Cortex of kidney (tissue), 1 donor: ENCODE results near the gene FRMD1.

Experiments used
- DNase-seq: peaks from one replicate; lab custom pipeline; 2025; lab: John Stamatoyannopoulos, UW

FRMD1 gene

DNA sequence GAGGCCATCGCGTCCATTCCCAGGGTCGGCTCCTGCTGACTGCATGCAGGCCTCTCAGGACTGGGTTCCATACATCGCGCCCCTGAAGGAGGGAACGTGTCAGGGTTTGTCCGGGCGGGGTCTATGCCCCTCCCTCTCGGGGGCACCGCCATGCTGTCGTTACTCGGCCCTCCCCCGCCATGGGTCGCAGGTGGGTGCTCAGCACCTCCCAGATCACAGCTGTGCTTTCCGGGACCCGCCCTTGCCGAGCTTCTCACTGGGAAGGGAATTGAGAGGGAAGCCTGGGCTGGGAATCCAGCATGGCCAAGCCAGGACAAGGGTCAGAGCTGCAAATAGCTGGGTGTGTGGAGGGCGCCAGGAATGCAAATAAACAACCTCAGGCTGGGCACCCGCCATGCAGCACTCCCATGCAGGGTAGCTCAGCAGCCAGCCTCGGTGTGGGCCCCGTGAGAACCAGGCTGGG is at the start of gene FRMD1:
Gene FRMD1 (minus strand): TSS at position 270 of the 463 bp plus-strand sequence. CDS start 118 bp downstream, at position 152.
- DNase-seq, result no peak

- no peak for DNase-seq
Measured at GRCh38 chr6:168128006-168128630, 49.1 kb upstream of the FRMD1 start.

- no peak for DNase-seq
Measured at GRCh38 chr6:168127384-168127868, 48.4 kb upstream of the FRMD1 start.

- no peak for DNase-seq
Measured at GRCh38 chr6:168126566-168127383, 47.8 kb upstream of the FRMD1 start.

GRCh38 chr6:168125429-168126001 is 46.5 kb upstream of the FRMD1 start:
- no peak for DNase-seq

- no peak for DNase-seq
Measured at GRCh38 chr6:168124921-168125320, 45.9 kb upstream of the FRMD1 start.

DNA sequence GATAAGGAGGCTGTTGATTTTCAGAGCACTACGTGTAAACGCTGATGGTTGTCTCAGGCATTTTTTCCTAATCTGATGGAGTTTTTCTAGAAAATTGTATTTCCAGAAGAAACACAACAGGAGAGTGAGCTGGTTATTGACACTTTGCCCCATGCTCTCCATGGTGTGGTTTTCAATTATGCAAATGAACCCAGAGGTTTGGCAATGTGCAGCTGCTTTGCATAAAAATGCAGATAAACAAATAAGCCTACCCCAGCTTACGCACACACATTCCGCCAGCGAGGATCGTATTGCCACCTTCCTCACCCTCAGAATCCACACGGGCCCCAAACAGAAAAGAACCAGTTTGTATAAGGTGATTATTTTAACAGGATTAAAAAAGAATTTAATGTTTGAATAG is 45.1 kb upstream of the FRMD1 start:
- DNase-seq, result no peak

GRCh38 chr6:168123165-168123911 is 44.3 kb upstream of the FRMD1 start:
- no peak for DNase-seq

- DNase-seq, result no peak
Measured at GRCh38 chr6:168122521-168122920, 43.5 kb upstream of the FRMD1 start.

- no peak for DNase-seq
Measured at GRCh38 chr6:168122011-168122410, 43.0 kb upstream of the FRMD1 start.

- DNase-seq, result no peak
Measured at GRCh38 chr6:168121303-168121665, 42.3 kb upstream of the FRMD1 start.

- DNase-seq, result no peak
Measured at GRCh38 chr6:168120390-168121302, 41.6 kb upstream of the FRMD1 start.

DNA sequence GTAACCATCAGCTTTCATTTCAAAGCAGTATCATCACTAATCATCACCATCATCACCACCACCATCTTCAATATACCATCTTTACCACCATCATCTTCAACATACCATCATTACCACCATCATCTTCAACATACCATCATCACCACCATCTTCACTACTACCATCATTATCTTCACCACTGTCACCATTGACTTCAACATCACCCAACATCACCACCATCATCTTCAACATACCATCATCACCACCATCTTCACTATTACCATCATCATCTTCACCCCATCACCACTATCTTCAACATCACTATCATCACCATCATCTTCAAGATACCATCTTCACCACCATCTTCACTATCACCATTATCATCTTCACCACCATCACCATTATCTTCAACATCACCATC is 40.5 kb upstream of the FRMD1 start:
- no peak for DNase-seq

GRCh38 chr6:168118935-168119334 is 39.9 kb upstream of the FRMD1 start:
- no peak for DNase-seq

GRCh38 chr6:168117942-168118341 is 38.9 kb upstream of the FRMD1 start:
- DNase-seq, result no peak

- DNase-seq, result no peak
Measured at GRCh38 chr6:168116975-168117899, 38.2 kb upstream of the FRMD1 start.

- no peak for DNase-seq
Measured at GRCh38 chr6:168116438-168116974, 37.5 kb upstream of the FRMD1 start.

DNA sequence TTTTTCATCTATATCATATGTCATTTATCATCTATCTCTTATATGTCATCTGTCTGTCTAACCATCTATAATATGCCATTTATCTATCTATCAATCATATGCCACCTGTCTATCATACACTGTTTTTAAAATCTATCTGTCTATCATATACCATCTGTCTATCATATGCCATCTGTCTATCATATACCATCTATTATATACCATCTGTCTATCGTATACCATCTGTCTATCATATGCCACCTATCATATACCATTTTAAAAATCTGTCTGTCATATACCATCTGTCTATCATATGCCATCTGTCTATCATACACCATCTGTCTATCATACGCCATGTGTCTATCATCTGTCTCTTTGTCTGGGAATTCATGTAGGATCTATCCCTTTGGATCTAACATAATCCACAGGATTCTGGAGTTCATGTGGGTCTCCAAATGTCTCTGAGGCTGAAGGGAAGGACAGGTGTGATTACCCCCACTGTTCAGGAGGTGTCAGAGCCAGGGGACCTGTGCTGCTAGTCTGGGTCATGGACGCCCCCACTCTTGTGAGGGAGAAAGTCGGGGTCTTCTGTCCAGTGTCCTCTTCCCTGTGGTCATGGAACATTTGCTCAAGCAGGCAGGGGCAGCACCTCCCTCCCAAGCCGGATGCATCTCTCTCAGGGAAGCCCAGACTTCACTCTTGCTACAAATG is 36.9 kb upstream of the FRMD1 start:
- no peak for DNase-seq

GRCh38 chr6:168113226-168113625 is 34.2 kb upstream of the FRMD1 start:
- no peak for DNase-seq
